ENCODE results near the gene FAM53B.
"Not testable (repeated sequence)": the region's sequence is repeated elsewhere in the genome, so short reads cannot be mapped to it uniquely, and the experiment has no call there.

FAM53B gene

DNA sequence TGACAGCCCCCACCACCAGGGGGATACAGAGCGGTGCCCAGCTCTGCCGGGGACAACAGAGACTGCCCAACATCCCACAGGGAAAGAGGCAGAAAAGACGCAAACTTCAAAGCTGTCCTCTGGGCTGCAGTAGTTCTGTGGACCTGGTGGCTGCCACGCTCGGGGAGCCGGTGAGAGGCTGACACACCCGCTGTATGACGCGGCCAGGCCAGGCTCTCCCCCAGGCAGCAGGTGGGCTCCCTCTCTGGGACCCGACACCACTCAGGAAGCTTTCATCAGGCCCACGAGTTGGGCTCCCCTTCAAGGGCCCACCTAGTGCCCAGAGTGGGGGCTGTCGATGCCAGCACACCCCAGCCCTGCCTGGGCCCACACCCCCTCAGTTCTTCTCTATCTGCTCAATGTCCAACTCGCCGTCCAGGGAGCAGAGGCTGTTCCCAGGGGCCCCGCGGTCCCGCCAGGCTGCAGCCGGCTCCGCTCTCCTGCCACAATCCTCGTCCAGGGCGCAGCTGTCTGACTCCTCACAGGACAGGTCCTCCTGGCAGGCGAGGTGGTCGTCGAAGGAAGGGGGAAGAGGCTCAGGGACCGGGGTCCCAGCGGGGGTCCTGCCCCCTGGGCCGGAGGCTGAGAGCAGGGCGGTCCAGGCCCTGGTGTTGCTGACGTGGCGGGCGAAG is 121.2 kb downstream of the FAM53B start:
- DNase-seq = no peak

DNA sequence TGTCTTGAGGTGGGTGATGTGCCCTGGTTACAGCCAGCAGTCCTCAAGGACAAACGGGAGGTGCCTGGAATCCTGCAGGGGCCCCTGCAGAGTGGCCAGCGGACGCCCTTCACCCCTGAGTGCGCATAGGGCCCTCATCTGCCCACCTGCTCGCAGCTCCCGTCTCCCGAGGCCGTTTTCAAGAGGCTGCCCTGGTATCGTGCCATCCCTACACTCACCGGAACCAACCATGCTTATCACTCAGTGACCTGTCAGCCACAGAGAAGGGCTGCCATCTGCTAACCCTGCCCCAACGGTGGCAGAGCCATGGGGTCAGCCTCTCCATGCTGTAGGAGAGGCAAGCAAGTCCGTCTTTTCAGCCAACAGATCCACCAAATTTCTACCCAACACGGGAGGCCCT is 122.0 kb downstream of the FAM53B start:
- DNase-seq = no peak

DNA sequence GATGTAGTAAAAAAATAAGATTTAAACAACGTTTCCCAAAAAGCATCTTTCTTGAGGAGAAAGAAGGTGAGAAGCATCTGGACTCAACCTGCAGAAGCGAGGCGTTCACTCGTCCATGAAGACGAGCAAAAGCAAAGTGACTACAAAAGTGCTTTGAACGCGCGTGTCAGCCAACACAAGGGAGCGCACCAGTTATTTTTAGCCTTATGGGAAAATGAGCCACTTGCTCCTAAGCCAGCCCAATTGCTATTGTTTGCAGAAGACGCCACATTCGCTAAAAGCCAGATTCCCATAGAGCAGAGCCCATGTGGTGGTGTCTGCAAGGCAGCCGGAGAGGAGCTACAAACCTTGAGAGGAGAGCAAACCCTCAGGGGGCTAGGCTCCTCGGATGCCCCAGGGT is 122.5 kb downstream of the FAM53B start:
- no peak for DNase-seq

DNA sequence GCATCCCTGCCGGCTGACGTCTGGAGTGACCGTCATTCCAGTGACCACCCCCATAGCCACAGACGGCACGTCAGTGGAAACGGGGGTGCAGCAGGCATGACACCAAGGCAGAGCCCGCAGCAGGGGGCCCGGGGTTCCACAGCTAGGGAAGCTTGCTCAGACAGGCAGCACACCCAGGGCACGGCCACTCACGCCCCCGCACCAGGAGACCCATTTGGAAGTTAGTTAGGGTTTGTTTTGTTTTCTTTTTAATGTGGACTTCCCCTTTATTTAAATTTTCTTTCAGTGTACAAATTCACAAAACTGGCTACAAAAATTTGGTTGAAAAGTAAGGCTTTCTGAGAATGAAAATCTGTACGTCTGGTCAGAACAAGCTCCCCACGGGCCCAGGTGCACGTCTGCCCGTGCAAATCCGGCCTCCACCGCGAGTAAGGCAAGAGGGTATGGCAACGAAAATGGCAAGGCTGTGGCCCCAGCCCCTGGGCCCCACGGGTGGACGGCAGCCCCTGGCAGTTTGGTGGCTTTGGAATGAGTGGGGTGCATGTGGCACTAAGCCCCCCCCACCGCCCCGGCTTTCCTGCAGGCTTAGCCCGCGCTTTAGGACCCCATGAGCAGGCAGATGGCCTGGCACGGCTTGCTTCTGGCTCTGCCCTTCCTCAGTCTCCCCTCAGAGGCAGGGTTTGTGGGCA is 124.2 kb downstream of the FAM53B start:
- no peak for DNase-seq

DNA sequence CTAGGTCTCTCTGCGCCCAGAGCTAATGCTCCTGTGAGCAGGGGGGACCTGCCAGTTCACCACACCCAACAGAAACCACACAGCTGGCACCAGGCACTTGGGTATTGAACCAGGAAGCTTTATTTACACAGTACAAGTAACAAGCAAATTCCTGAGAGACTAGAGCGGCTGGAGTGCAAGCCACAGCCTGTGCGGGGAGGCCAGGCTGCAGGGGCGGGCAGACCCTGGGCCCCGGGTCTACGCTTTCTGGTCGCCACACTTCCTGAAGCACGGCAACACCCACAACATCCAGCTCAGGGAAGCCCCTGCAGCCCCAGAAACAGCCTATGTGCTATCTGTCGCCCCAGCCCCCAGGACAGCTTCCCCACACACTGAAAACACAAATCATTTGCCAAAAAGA is 125.0 kb downstream of the FAM53B start:
- no peak for DNase-seq

DNA sequence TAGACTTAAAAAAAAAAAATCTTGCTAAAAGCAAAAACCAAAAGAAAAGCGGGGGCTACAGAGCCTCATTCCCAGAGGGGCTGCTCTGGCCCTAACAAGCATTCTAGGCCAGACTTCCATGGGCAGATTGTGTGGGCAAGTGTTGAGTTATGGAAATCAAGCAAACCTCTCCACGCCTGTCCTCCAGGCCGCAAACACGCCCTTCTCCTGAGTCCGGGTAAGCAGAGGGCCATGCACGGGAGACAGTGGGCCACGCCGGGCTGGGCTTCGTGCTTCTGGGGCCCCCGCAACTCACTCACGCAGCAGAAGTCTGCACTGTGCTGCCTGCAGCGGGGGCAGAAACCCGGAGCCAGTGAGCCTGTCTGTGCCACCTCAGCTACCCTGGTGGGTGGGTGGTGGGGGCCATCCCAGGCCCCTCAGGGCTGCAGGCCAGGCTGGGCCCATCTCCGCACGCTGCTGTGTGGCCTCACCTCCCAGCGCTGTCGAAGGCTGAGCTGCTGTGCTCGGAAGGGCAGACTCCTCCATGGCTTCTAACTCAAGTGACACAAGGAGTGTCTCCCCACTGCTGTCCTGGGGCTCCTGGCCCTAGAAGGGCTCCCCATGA is 125.6 kb downstream of the FAM53B start:
- no peak for DNase-seq

DNA sequence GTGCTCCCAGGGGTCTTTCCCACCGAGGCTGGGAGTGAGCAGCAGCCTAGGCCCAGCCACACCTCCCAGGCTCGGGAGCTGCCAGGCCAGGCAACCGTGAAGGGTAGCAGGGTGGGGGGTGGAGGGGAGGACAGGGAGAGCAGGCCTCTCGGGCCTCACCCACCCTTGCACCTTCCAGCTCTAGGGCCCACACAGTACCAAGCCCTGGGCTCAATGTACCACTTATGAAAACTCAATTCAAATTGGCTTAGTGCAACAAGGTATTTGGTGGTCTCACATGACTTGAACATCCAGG is 127.4 kb downstream of the FAM53B start:
- DNase-seq = no peak

DNA sequence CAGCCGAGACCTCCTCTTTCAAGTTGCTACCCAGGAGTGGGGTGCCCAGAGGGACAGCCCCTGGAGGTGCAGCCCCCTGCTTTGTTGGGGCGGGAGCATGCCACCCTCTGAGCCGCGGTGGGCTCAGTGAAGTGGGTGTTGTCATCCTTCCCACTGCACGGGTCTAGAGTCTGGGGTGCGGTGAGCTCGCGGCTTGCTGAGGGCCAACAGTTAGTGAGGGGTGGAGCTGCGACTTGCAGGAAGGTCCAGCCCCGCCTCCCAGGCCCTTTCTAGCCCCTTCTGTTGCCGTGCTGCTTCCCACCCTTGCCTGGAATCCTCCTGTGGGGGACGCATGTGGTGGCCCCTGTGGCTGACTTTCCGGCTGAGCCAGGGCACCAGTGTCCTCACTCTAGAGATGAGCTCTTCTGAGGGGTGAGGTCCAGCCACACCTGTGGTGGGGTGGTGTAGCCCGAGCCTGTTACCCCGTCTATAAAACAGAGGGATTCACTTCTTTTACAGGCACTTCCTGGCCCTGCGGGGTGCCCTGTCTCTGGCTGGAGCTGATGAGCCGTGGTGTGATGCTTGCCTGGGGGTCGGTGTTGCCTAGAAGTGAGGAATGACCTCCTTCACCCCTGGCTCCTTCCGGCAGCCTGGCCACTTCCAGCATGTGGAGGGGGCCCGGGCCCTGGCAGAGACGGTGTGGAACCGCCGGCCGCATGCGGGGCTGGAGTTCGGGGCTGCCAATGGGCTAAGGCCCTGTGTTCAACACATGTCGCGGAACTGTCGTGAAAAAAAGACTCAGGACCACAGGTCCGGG is 127.9 kb downstream of the FAM53B start:
- DNase-seq = no peak

DNA sequence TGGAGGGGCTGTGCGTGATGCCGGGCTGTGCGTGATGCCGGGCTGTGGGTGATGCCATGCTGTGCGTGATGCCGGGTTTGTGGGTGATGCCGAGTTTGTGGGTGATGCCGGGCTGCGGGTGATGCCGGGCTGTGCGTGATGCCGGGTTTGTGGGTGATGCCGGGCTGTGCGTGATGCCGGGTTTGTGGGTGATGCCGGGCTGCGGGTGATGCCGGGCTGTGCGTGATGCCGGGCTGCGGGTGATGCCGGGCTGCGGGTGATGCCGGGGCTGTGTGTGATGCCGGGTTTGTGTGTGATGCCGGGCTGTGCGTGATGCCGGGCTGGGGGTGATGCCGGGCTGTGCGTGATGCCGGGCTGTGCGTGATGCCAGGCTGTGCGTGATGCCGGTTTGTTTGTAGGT is 128.9 kb downstream of the FAM53B start:
- DNase-seq = no peak

DNA sequence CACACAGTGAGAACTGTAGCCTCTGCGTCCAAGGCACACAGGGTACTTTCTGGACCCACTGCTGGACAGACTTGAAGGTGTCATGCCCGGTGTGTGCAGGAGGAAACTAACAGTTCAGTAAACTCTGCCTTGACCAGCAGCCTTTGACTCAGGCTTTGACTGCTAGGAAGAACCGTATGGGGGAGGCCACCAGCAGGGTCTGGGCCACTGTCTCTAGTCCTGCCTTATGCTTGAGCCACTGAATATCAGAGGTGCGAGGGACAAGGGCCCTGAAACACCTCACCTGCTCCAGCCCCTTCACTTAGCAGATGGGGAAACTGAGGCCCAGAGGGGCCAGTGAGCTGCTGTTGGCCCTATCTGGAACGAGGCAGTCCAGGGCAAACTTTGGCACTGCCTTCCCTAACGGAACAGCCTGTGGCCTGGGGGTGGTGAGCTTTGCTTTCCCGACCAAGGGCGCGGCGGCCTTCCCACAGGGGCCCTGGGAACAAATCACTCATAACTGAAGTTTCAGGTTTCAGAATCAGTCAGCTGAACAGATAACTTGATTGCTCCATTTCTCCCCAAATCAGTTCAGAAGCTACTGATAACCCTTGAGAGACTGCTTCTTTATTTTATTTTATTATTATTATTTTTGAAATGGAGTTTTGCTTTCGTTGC is 130.0 kb downstream of the FAM53B start:
- peak; percentile 42 for DNase-seq

DNA sequence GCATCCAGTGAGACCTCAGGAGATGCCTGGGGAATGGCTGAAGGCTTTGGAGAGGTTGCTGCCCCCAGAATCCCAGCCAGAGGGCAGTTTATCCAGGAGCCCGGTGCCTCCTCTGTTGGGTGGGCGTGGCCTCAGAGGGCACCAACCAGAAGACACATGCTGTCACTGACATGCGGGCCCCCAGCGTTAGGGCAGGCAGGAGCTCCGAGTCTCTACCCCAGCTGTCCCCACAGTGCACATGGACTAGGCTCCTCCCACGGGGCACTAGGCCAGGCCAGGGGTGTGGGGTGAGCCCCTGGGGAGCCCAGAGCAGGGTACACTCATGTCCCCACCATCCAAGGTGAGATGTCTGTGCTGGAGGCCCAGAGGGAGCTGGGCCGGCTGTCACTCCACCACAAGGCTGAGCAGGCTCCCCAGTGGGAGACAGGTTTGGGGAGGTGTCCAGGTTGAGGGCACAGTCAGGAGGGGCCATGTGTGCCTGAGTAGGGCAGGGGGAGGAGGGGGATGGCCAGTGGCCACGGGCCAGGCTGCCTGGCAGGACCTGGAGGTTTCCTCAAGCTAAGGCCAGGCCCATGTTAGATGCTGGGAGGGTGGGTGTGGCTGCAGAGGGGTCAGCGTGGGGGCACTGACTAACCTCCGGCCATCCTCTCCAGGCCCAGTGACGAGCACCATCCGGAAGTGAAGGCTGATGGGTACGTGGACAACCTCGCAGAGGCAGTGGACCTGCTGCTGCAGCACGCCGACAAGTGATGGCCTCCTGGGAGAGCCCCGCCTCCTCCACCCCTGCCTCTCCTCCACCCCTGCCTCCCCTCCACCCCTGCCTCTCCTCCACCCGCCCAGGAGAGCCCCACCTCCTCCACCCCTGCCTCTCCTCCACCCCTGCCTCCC is 131.3 kb downstream of the FAM53B start:
- no peak for DNase-seq

DNA sequence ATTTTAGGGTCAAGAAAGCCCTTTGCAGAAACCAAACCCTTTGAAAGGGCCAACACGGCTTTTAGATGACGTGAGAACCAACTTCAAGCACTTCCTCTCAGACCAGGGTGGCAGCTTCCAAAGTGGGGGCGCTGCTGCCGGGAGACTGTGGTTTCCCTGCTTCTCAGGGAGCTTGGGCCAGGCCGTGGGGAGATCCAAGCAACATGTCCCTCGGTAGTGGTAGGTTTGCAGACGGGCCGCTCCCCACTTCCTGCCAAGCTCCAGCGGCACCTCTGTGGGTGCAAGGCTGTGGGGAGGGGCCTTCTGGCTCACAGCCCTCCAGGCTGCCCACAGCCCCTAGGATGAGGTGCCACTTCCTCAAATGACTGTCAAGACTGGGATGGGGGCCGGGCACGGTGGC is 132.4 kb downstream of the FAM53B start:
- DNase-seq = no peak

DNA sequence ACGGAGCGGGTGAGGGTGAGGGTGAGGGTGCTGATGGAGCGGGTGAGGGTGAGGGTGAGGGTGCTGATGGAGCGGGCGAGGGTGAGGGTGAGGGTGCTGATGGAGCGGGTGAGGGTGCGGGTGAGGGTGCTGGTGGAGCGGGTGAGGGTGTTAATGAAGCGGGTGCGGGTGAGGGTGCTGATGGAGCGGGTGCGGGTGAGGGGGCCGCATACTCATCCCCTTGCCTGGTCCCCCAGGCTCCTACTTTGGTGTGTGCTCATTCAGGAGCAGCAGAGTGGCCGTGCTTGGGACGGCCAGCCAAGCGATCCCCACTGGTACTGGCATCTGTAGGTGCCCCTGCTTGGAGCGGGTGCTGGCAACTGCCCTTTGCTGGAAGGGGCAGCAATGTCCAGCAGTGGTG is 133.3 kb downstream of the FAM53B start:
- DNase-seq = not testable (repeated sequence)

DNA sequence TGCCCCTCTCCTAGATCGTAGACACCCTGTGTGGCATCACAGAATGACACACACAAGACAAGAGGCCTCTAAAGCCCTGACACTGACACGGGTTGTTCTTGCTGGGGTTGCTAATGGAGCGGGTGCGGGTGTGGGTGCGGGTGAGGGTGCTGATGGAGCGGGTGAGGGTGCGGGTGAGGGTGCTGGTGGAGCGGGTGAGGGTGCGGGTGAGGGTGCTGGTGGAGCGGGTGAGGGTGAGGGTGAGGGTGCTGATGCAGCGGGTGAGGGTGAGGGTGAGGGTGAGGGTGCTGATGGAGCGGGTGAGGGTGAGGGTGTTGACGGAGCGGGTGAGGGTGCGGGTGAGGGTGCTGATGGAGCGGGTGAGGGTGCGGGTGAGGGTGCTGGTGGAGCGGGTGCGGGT is 134.0 kb downstream of the FAM53B start:
- DNase-seq = not testable (repeated sequence)

DNA sequence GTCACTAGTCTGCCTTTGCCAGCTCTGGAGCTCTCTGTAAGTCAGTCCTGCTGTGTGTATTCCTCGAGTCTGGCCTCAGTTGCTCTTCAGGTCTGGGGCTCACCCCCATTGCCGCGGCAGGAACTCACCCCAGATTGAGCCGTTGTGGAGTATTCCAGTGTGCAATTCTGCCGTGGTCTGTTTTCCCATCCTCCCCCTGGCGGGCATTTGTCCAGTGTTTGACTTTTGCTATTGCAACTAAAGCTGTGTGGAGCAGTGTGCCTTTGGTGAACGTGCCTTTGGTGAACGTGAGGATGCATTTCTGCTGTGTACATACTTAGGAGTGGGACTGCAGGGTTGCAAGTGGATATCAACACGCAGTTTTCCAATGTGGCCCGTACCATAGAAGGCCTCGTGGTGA is 134.5 kb downstream of the FAM53B start:
- no peak for DNase-seq

DNA sequence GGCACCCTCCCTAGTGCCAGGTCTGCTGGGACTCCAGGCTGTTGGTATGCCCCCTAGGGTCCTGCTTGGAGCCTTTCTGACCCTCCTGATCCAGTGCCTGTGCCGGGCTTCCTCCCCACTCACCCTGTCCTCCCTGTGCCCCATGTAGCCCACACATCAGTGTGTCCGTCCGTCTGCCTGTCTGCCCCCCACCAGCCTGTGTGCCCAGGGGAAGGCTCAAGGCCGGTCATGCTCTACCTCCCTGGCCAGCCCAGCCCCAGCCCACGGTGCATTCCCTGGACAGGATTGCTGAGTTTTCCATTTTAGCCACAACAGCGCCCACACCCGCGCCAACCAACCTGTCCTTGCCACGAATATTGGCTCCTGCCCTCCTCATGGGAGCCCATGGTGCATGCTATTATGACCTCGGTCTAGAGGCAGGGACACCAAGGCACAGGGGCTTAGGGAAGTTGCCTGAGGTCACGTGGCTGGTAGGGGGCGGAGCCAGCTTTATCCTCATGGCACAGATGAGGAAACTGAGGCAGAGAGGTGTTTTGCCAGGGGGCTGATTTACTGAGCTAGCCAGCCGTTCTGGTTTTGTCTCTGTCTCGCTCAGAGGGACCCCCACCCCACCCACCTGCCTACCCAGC is 136.0 kb downstream of the FAM53B start:
- DNase-seq = no peak

DNA sequence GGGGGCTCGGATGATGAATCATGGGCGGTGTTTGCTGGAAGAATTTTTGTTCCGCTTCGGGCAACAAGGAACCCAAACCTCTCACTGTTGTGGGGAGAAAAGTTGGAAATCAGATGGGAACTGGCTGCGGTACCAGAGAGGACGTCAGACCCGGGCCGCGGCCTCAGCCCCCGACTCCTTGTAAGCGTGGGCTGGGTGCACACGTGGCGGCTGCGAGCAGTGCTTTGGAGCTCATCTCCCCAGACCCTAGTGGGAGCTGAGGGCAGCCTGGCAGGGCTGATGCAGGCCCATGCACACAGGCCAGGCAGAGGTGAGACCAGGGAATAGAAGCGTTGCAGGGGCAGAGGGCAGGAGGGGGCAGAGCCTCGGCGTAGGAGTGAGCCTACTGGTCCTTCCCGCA is 136.5 kb downstream of the FAM53B start:
- DNase-seq = no peak

DNA sequence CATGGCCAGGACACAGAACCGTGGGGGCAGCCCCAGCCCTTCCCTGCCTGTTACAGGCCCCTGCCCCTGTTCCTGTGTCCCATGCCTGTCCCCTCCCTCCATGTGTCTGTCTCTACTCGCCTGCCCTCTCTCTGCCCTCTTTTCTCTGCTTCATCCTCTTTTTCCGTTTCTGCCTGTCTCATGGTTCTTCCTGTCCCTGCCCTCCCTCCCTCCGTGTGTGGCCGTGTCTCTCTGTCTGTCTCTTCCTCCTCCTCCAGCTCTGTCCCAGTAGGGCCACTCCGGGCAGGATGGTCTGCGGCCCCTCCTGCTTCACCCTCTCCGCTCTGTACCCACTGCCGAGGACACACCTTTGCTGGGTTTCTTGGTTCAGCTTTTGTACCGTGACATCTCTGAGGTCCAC is 137.4 kb downstream of the FAM53B start:
- DNase-seq = no peak

DNA sequence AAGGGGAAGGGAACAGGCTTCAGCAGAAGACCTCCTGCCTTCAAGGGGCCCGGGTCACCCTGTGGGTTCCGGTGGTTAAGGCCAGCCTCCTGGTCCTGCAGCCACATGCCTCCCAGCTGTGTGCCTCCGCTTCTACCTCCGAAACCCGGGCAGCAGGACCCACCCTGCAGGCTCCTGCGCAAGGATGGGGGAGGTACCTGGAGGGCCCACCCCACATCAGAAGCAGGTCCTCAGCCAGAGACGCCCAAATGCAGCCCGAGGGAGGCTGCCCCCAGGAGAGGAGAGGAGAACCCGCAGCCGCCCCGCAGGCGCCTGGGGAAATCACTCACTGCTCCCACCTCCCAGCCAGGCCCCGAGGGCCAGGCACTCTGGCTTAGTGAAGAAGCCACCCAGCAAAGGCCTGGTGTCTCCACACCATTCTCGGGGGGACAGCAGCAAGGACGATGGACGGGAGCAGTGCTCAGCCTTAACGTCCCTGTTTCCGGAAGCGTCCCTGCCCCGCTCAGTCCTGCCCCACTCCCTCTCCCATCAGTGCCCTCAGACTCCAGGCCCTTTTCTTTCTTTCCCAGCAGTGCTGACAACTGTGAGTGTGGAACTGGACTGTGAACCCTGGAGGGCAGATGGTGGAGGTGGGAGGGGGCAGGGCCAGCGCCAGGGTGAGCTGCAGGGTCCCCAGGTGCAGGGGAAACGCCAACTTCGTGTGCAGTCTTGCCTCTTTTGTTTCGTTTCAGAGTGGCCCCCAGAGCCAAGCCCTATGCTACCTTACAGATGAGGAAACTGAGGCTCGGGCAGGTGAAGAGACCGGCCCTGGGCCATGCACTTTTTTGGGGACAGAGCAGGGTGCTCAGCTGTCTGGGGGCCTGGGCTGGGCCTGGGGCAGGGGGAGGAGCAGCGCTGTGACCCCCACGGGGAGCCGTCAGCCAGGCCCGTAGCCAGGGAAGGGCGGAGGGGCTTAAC is 138.0 kb downstream of the FAM53B start:
- DNase-seq = no peak

DNA sequence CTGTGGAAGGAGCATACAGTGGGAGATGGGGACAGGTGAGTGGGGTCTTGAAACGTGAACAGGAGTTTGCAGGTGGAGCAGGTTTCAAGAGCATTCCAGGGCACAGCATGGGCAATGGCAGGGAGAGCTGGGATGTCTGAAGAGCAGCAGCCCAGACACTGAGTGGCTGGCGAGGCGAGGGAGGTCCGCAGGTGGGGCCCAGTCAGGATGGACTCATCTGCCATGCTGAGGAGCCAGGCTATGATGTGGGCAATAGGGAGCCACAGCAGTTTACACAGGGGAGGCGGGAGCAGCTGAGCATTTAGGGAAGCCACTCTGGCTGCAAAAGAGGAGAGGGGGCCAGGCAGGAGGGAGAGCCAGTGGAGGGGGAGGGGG is 138.7 kb downstream of the FAM53B start:
- DNase-seq = no peak

DNA sequence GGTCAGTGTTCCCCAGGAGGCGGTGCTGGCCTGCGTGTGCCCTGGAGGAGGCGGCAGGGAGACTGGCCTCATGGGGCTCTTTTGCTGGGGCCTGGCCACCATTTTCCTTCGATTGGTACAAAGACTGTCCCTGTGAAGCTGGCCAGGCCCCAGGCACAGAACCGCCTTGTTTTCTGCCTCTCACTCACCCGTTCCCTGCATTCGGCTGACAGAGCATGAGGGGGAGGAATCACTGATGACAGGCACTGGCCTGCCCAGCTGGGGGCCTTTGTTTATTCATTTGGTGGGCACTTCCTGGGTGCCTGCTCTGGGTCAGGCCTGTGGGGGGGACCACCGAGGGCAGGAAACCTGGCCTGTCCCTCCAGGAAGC is 139.2 kb downstream of the FAM53B start:
- no peak for DNase-seq
